ENCODE data around the gene ERGIC1. TPM values are rescaled to one million over a fixed set of nuclear protein-coding genes. Genes with fewer than 3 reads are reported as not detected.

Gene ERGIC1
- total RNA-seq, 2 experiments from 2014 or later, result 33.4 to 36.2 TPM

GRCh38 chr5:172874647-172875504 lies 40.8 kb downstream of the ERGIC1 start:
- Mint-ChIP-seq H3K4me3 (no peak overlapping the region), H3K27me3 (ENCODE audit: low read depth) (no peaks in the 10 kb centered on the region), H3K9me3 (no peaks in the 10 kb centered on the region), H3K4me1 (ENCODE audit: low read depth) (peaks cover 2% of the 10 kb centered on the region), H3K36me3 (ENCODE audit: low read depth) (no peaks in the 10 kb centered on the region), H3K27ac (no peak overlapping the region)
- no peak for DNase-seq
- intact Hi-C loops (cut with micrococcal nuclease), result no loop called here
- CTCF ChIA-PET, result no interaction called here

- no peak overlapping the region for H3K4me3 Mint-ChIP-seq
Measured at GRCh38 chr5:172875505-172876279, 41.6 kb downstream of the ERGIC1 start.

GRCh38 chr5:172876578-172876977 lies 42.5 kb downstream of the ERGIC1 start:
- no peak overlapping the region for H3K4me3 Mint-ChIP-seq
- no peaks in the 10 kb centered on the region for H3K9me3 Mint-ChIP-seq
- CTCF ChIA-PET, result interaction anchor here (0.6 to 1.3 kb wide), 2 partner anchors 105 to 727 kb away, joined by 3 to 4 read pairs; no protein-coding TSS in a partner anchor
- peaks cover 2% of the 10 kb centered on the region for H3K4me1 Mint-ChIP-seq (ENCODE audit: low read depth)
- no peak for DNase-seq
- H3K36me3 Mint-ChIP-seq (ENCODE audit: low read depth), result no peaks in the 10 kb centered on the region
- H3K27me3 Mint-ChIP-seq (ENCODE audit: low read depth), result no peaks in the 10 kb centered on the region
- H3K27ac Mint-ChIP-seq, result no peak overlapping the region
- intact Hi-C loops (cut with micrococcal nuclease), result no loop called here

More at GRCh38 chr5:172875505-172876279, 41.6 kb downstream of the ERGIC1 start:
- H3K36me3 Mint-ChIP-seq (ENCODE audit: low read depth), result no peaks in the 10 kb centered on the region
- H3K27me3 Mint-ChIP-seq (ENCODE audit: low read depth), result no peaks in the 10 kb centered on the region
- no peaks in the 10 kb centered on the region for H3K9me3 Mint-ChIP-seq
- intact Hi-C loops (cut with micrococcal nuclease), result no loop called here
- DNase-seq, result no peak
- peaks cover 2% of the 10 kb centered on the region for H3K4me1 Mint-ChIP-seq (ENCODE audit: low read depth)
- CTCF ChIA-PET, result interaction anchor here (0.6 kb wide), 1 partner anchor 726 kb away, joined by 3 read pairs; no protein-coding TSS in a partner anchor
- no peak overlapping the region for H3K27ac Mint-ChIP-seq

- no peak for DNase-seq
- Mint-ChIP-seq H3K9me3 (no peaks in the 10 kb centered on the region), H3K27ac (no peak overlapping the region), H3K4me1 (ENCODE audit: low read depth) (peaks cover 2% of the 10 kb centered on the region), H3K4me3 (no peak overlapping the region), H3K27me3 (ENCODE audit: low read depth) (no peaks in the 10 kb centered on the region), H3K36me3 (ENCODE audit: low read depth) (peaks cover 3% of the 10 kb centered on the region)
- intact Hi-C loops (cut with micrococcal nuclease), result no loop called here
- CTCF ChIA-PET, result interaction anchor here (1.3 kb wide), 1 partner anchor 106 kb away, joined by 4 read pairs; no protein-coding TSS in a partner anchor
Measured at GRCh38 chr5:172877466-172878260, 43.6 kb downstream of the ERGIC1 start.

GRCh38 chr5:172878585-172878932 lies 44.5 kb downstream of the ERGIC1 start:
- Mint-ChIP-seq H3K9me3 (no peaks in the 10 kb centered on the region), H3K27me3 (ENCODE audit: low read depth) (no peaks in the 10 kb centered on the region), H3K4me1 (ENCODE audit: low read depth) (peaks cover 3% of the 10 kb centered on the region), H3K36me3 (ENCODE audit: low read depth) (peaks cover 7% of the 10 kb centered on the region), H3K4me3 (no peak overlapping the region), H3K27ac (no peak overlapping the region)
- intact Hi-C loops (cut with micrococcal nuclease), result no loop called here
- CTCF ChIA-PET, result no interaction called here
- no peak for DNase-seq

- Mint-ChIP-seq H3K27ac (no peak overlapping the region), H3K9me3 (no peaks in the 10 kb centered on the region), H3K4me3 (no peak overlapping the region), H3K27me3 (ENCODE audit: low read depth) (no peaks in the 10 kb centered on the region), H3K4me1 (ENCODE audit: low read depth) (peaks cover 3% of the 10 kb centered on the region), H3K36me3 (ENCODE audit: low read depth) (peaks cover 7% of the 10 kb centered on the region)
- intact Hi-C loops (cut with micrococcal nuclease), result no loop called here
- no peak for DNase-seq
- CTCF ChIA-PET, result no interaction called here
Measured at GRCh38 chr5:172878933-172879752, 45.1 kb downstream of the ERGIC1 start.

- no peak overlapping the region for H3K4me3 Mint-ChIP-seq
- H3K27me3 Mint-ChIP-seq (ENCODE audit: low read depth), result no peaks in the 10 kb centered on the region
- DNase-seq, result no peak
- no peaks in the 10 kb centered on the region for H3K9me3 Mint-ChIP-seq
- H3K36me3 Mint-ChIP-seq (ENCODE audit: low read depth), result peaks cover 7% of the 10 kb centered on the region
- intact Hi-C loops (cut with micrococcal nuclease), result no loop called here
- CTCF ChIA-PET, result interaction anchor here (0.9 kb wide), 1 partner anchor 50 kb away, joined by 5 read pairs; no protein-coding TSS in a partner anchor
- no peak overlapping the region for H3K27ac Mint-ChIP-seq
- H3K4me1 Mint-ChIP-seq (ENCODE audit: low read depth), result peaks cover 3% of the 10 kb centered on the region
Measured at GRCh38 chr5:172881691-172882370, 47.8 kb downstream of the ERGIC1 start.

GRCh38 chr5:172883066-172883465 lies 49.0 kb downstream of the ERGIC1 start:
- H3K4me3 Mint-ChIP-seq, result no peak overlapping the region
- H3K27me3 Mint-ChIP-seq (ENCODE audit: low read depth), result no peaks in the 10 kb centered on the region
- intact Hi-C loops (cut with micrococcal nuclease), result no loop called here
- peaks cover 7% of the 10 kb centered on the region for H3K36me3 Mint-ChIP-seq (ENCODE audit: low read depth)
- no peak overlapping the region for H3K27ac Mint-ChIP-seq
- DNase-seq, result no peak
- CTCF ChIA-PET, result no interaction called here
- peaks cover 3% of the 10 kb centered on the region for H3K4me1 Mint-ChIP-seq (ENCODE audit: low read depth)
- no peaks in the 10 kb centered on the region for H3K9me3 Mint-ChIP-seq

GRCh38 chr5:172885597-172886340 lies 51.7 kb downstream of the ERGIC1 start:
- Mint-ChIP-seq H3K9me3 (no peaks in the 10 kb centered on the region), H3K4me3 (no peak overlapping the region), H3K27ac (no peak overlapping the region), H3K4me1 (ENCODE audit: low read depth) (peaks cover 3% of the 10 kb centered on the region), H3K27me3 (ENCODE audit: low read depth) (no peaks in the 10 kb centered on the region), H3K36me3 (ENCODE audit: low read depth) (peaks cover 10% of the 10 kb centered on the region)
- no peak for DNase-seq
- intact Hi-C loops (cut with micrococcal nuclease), result no loop called here
- CTCF ChIA-PET, result no interaction called here

- Mint-ChIP-seq H3K9me3 (no peaks in the 10 kb centered on the region), H3K4me1 (ENCODE audit: low read depth) (peaks cover 3% of the 10 kb centered on the region), H3K36me3 (ENCODE audit: low read depth) (peaks cover 10% of the 10 kb centered on the region), H3K27ac (no peak overlapping the region), H3K27me3 (ENCODE audit: low read depth) (no peaks in the 10 kb centered on the region), H3K4me3 (no peak overlapping the region)
- intact Hi-C loops (cut with micrococcal nuclease), result no loop called here
- CTCF ChIA-PET, result no interaction called here
- no peak for DNase-seq
Measured at GRCh38 chr5:172886476-172886875, 52.4 kb downstream of the ERGIC1 start.
